Activated naive CD8-positive, alpha-beta T cell treated with anti-CD3 and anti-CD28 coated beads for 36 hours (primary cell): ENCODE measurements around the gene GJA8. TPM values are rescaled to one million over a fixed set of nuclear protein-coding genes. Genes with fewer than 3 reads are reported as not detected.

Experiments used
- total RNA-seq, 2 experiments: library from RNA; stranded (reverse); gene quantifications; one replicate each; pipeline ENCODE4 v1.2.3, GENCODE V29; 2021

The GJA8 gene
- total RNA-seq, 2 experiments from 2014 or later = not detected

Other genes with a start within 250 kb of the GJA8 start
- gene ACP6, start 232.3 kb upstream of the GJA8 start, total RNA-seq = 10 to 100 TPM; 11.2 to 16.8 TPM
- gene GJA5, start 142.2 kb upstream of the GJA8 start, total RNA-seq = not detected
- gene GPR89B, start 25.6 kb downstream of the GJA8 start, total RNA-seq = 10 to 100 TPM; 16.7 to 18.2 TPM
- 1 to 10 TPM; 5.0 to 5.5 TPM for gene NBPF11, start 249.5 kb downstream of the GJA8 start, total RNA-seq